Naive thymus-derived CD4-positive, alpha-beta T cell (primary cell): ENCODE results near the gene COMMD6. TPM values are rescaled to one million over a fixed set of nuclear protein-coding genes. Genes with fewer than 3 reads are reported as not detected.

Source experiments
- ATAC-seq: fragments of 150-1000 bp; cut with Tn5 transposase; 2 replicates; pipeline ENCODE4 v1.10.0; 2021; ENCODE audit warnings: mild to moderate bottlenecking, moderate library complexity
- CTCF ChIA-PET: fragments of 350-600 bp; sonication (Branson Sonifier 250); formaldehyde crosslinking; loops from one replicate; lab custom pipeline; 2021; ENCODE audit warnings: antibody characterized with exemption; lab: Charles Lee
- POLR2A ChIA-PET: fragments of 350-600 bp; sonication (Branson Sonifier 250); formaldehyde crosslinking; loops from one replicate; lab custom pipeline; 2021; ENCODE audit warnings: antibody characterized with exemption, inconsistent platforms; lab: Charles Lee
- DNase-seq, 9 donors: peaks; one replicate each; pipeline versions ENCODE4 v3.0.0 to v3.0.0-alpha.2; 2020 to 2022; ENCODE audit warnings: mixed read lengths in 1 of 9
- H3K27ac ChIP-seq: one replicate; pipeline ENCODE4 v1.7.0; 2013; ENCODE audit warnings: mild to moderate bottlenecking, low read depth, low read length, moderate library complexity
- H3K27me3 ChIP-seq, 2 donors: one replicate each; pipeline ENCODE4 v1.7.0; 2013; ENCODE audit warnings: low read length in 2 of 2, mild to moderate bottlenecking in 2 of 2, moderate library complexity in 2 of 2; ENCODE audit not compliant: control insufficient read depth in 2 of 2, insufficient read depth in 2 of 2
- H3K36me3 ChIP-seq, 3 experiments: 1 replicate in 2 of 3; 2 replicates in 1 of 3; pipeline ENCODE4 v1.7.0; 2013; ENCODE audit warnings: low read length in 3 of 3, mild to moderate bottlenecking in 3 of 3, moderate library complexity in 1 of 3; ENCODE audit not compliant: insufficient read depth in 3 of 3, control insufficient read depth in 2 of 3
- H3K4me1 ChIP-seq, 2 donors: one replicate each; pipeline ENCODE4 v1.7.0; 2013; ENCODE audit warnings: low read length in 2 of 2, mild to moderate bottlenecking in 2 of 2, moderate library complexity in 1 of 2; ENCODE audit not compliant: control insufficient read depth in 2 of 2, insufficient read depth in 2 of 2
- H3K4me3 ChIP-seq: 2 replicates; pipeline ENCODE4 v1.7.0; 2013; ENCODE audit warnings: mild to moderate bottlenecking, low read length
- H3K9me3 ChIP-seq, 3 experiments: 1 replicate in 2 of 3; 2 replicates in 1 of 3; pipeline ENCODE4 v1.7.0; 2013; ENCODE audit warnings: low read length in 3 of 3; ENCODE audit not compliant: control insufficient read depth in 2 of 3
- H3K27ac Mint-ChIP-seq, 9 donors: one replicate each; pipeline ENCODE4 v1.8.0; 2020 to 2022; ENCODE audit warnings: mixed read lengths in 9 of 9, mild to moderate bottlenecking in 8 of 9, moderate library complexity in 5 of 9, inconsistent platforms in 2 of 9
- H3K27me3 Mint-ChIP-seq, 5 donors: one replicate each; pipeline ENCODE4 v1.8.0; 2021 to 2022; ENCODE audit warnings: mixed read lengths in 5 of 5, mild to moderate bottlenecking in 1 of 5
- H3K36me3 Mint-ChIP-seq, 5 donors: one replicate each; pipeline ENCODE4 v1.8.0; 2020 to 2022; ENCODE audit warnings: mixed read lengths in 5 of 5, mild to moderate bottlenecking in 3 of 5, inconsistent platforms in 1 of 5
- H3K4me1 Mint-ChIP-seq, 7 donors: one replicate each; pipeline ENCODE4 v1.8.0; 2020 to 2022; ENCODE audit warnings: mixed read lengths in 7 of 7, mild to moderate bottlenecking in 3 of 7, inconsistent platforms in 1 of 7
- H3K4me3 Mint-ChIP-seq, 10 donors: one replicate each; pipeline ENCODE4 v1.8.0; 2020 to 2022; ENCODE audit warnings: mild to moderate bottlenecking in 10 of 10, mixed read lengths in 10 of 10, moderate library complexity in 6 of 10, inconsistent platforms in 2 of 10
- H3K9me3 Mint-ChIP-seq, 11 donors: one replicate each; pipeline ENCODE4 v1.8.0; 2020 to 2022; ENCODE audit warnings: mixed read lengths in 11 of 11, mild to moderate bottlenecking in 4 of 11, inconsistent platforms in 1 of 11, moderate library complexity in 1 of 11
- intact Hi-C, 2 donors: fragments of 100-400 bp; cut with micrococcal nuclease; formaldehyde crosslinking; loops; one replicate each; pipeline ENCODE4 v1.15.1; 2023
- polyA plus RNA-seq, 2 donors: library from polyadenylated mRNA; unstranded; fragments of 300-500 nt; fragmentation: Illumina TruSeq; gene quantifications; one replicate each; pipeline ENCODE4 v1.2.3, GENCODE V29; 2021
- total RNA-seq, 6 experiments: library from RNA in 5 of 6; stranded (reverse) in 5 of 6; gene quantifications; 1 replicate in 5 of 6; 2 replicates in 1 of 6; pipeline ENCODE4 v1.2.3 and lab custom pipeline; 2021 to 2026

The COMMD6 gene
- total and polyA plus RNA-seq, 7 experiments from 2014 or later, result 133 to 690 (median 226) TPM

GRCh38 chr13:75506018-75506417 lies 31.6 kb downstream of the COMMD6 start:
- H3K4me1 Mint-ChIP-seq, result no peaks in the 10 kb centered on the region
- Histone ChIP-seq H3K36me3 (no peaks in the 10 kb centered on the region), H3K27me3 (no peaks in the 10 kb centered on the region), H3K4me1 (no peaks in the 10 kb centered on the region), H3K9me3 (no peaks in the 10 kb centered on the region), H3K4me3 (no peak overlapping the region), H3K27ac (no peak overlapping the region)
- peaks cover 0 to 5% (median 3%) of the 10 kb centered on the region in 5 donors for H3K27me3 Mint-ChIP-seq
- H3K36me3 Mint-ChIP-seq, result no peaks in the 10 kb centered on the region
- no peak overlapping the region for H3K4me3 Mint-ChIP-seq
- ChIA-PET POLR2A (no interaction called here), CTCF (no interaction called here)
- no peaks in the 10 kb centered on the region for H3K9me3 Mint-ChIP-seq
- ATAC-seq (no peak), DNase-seq (no peak)
- intact Hi-C loops, result no loop called here
- H3K27ac Mint-ChIP-seq, result no peak overlapping the region

GRCh38 chr13:75505327-75505726 lies 32.3 kb downstream of the COMMD6 start:
- H3K27ac Mint-ChIP-seq, result no peak overlapping the region
- POLR2A ChIA-PET, result no interaction called here
- H3K9me3 Mint-ChIP-seq, result no peaks in the 10 kb centered on the region
- H3K36me3 Mint-ChIP-seq, result no peaks in the 10 kb centered on the region
- Histone ChIP-seq H3K27ac (no peak overlapping the region), H3K4me1 (no peaks in the 10 kb centered on the region), H3K36me3 (no peaks in the 10 kb centered on the region), H3K4me3 (no peak overlapping the region), H3K9me3 (no peaks in the 10 kb centered on the region), H3K27me3 (no peaks in the 10 kb centered on the region)
- ATAC-seq, result peak; percentile 57
- intact Hi-C loops, result no loop called here
- H3K4me1 Mint-ChIP-seq, result no peaks in the 10 kb centered on the region
- no peak overlapping the region for H3K4me3 Mint-ChIP-seq
- CTCF ChIA-PET, result no interaction called here
- no peak for DNase-seq
- peaks cover 0 to 5% (median 0%) of the 10 kb centered on the region in 5 donors for H3K27me3 Mint-ChIP-seq

GRCh38 chr13:75495938-75496337 lies 41.7 kb downstream of the COMMD6 start:
- Mint-ChIP-seq H3K9me3 (no peaks in the 10 kb centered on the region), H3K4me1 (peaks cover 0 to 1% (median 0%) of the 10 kb centered on the region in 7 donors), H3K27me3 (peaks cover 7 to 25% (median 8%) of the 10 kb centered on the region in 5 donors), H3K4me3 (no peak overlapping the region), H3K36me3 (no peaks in the 10 kb centered on the region), H3K27ac (no peak overlapping the region)
- ATAC-seq (no peak), DNase-seq (no peak)
- ChIA-PET CTCF (no interaction called here), POLR2A (no interaction called here)
- Histone ChIP-seq H3K4me1 (no peaks in the 10 kb centered on the region), H3K4me3 (no peak overlapping the region), H3K9me3 (no peaks in the 10 kb centered on the region), H3K27me3 (no peaks in the 10 kb centered on the region), H3K27ac (no peak overlapping the region), H3K36me3 (no peaks in the 10 kb centered on the region)
- intact Hi-C loops, result no loop called here

- Mint-ChIP-seq H3K4me1 (peaks cover 0 to 5% (median 0%) of the 10 kb centered on the region in 7 donors), H3K4me3 (no peak overlapping the region), H3K27me3 (peaks cover 8 to 25% (median 12%) of the 10 kb centered on the region in 5 donors), H3K27ac (no peak overlapping the region), H3K36me3 (no peaks in the 10 kb centered on the region), H3K9me3 (no peaks in the 10 kb centered on the region)
- no peaks in the 10 kb centered on the region for H3K36me3 ChIP-seq
- no peaks in the 10 kb centered on the region for H3K9me3 ChIP-seq
- H3K4me1 ChIP-seq, result no peaks in the 10 kb centered on the region
- ChIA-PET POLR2A (no interaction called here), CTCF (no interaction called here)
- H3K27me3 ChIP-seq, result no peaks in the 10 kb centered on the region
- ATAC-seq (no peak), DNase-seq (no peak)
- H3K27ac ChIP-seq, result no peak overlapping the region
- intact Hi-C loops, result no loop called here
- H3K4me3 ChIP-seq, result no peak overlapping the region
These were observed 43.1 kb downstream of the COMMD6 start for GRCh38 chr13:75494491-75494890.

GRCh38 chr13:75493156-75493555 lies 44.5 kb downstream of the COMMD6 start:
- CTCF ChIA-PET, result no interaction called here
- POLR2A ChIA-PET, result no interaction called here
- H3K27me3 Mint-ChIP-seq, result peaks cover 4 to 19% (median 9%) of the 10 kb centered on the region in 5 donors

GRCh38 chr13:75492389-75492788 lies 45.3 kb downstream of the COMMD6 start:
- no peaks in the 10 kb centered on the region for H3K9me3 ChIP-seq
- no peak overlapping the region for H3K27ac ChIP-seq
- ATAC-seq, result no peak
- H3K4me3 Mint-ChIP-seq, result no peak overlapping the region
- H3K36me3 ChIP-seq, result no peaks in the 10 kb centered on the region
- ChIA-PET POLR2A (no interaction called here), CTCF (no interaction called here)
- H3K36me3 Mint-ChIP-seq, result no peaks in the 10 kb centered on the region
- peaks cover 0 to 8% (median 0%) of the 10 kb centered on the region in 7 donors for H3K4me1 Mint-ChIP-seq
- peaks cover 11 to 22% (median 14%) of the 10 kb centered on the region in 5 donors for H3K27me3 Mint-ChIP-seq
- intact Hi-C loops, result no loop called here
- no peaks in the 10 kb centered on the region for H3K9me3 Mint-ChIP-seq
- H3K4me1 ChIP-seq, result no peaks in the 10 kb centered on the region
- DNase-seq, result no peak
- no peak overlapping the region for H3K27ac Mint-ChIP-seq
- H3K27me3 ChIP-seq, result no peaks in the 10 kb centered on the region
- H3K4me3 ChIP-seq, result no peak overlapping the region

More at GRCh38 chr13:75493156-75493555, 44.5 kb downstream of the COMMD6 start:
- Mint-ChIP-seq H3K4me3 (no peak overlapping the region), H3K36me3 (no peaks in the 10 kb centered on the region), H3K9me3 (no peaks in the 10 kb centered on the region), H3K4me1 (peaks cover 0 to 8% (median 0%) of the 10 kb centered on the region in 7 donors), H3K27ac (no peak overlapping the region)
- Histone ChIP-seq H3K4me3 (no peak overlapping the region), H3K36me3 (no peaks in the 10 kb centered on the region), H3K27me3 (no peaks in the 10 kb centered on the region), H3K4me1 (no peaks in the 10 kb centered on the region), H3K27ac (no peak overlapping the region), H3K9me3 (no peaks in the 10 kb centered on the region)
- intact Hi-C loops, result no loop called here
- ATAC-seq (no peak), DNase-seq (no peak)

GRCh38 chr13:75491376-75491775 lies 46.3 kb downstream of the COMMD6 start:
- Mint-ChIP-seq H3K4me1 (peaks cover 0 to 12% (median 0%) of the 10 kb centered on the region in 7 donors), H3K4me3 (no peak overlapping the region), H3K9me3 (no peaks in the 10 kb centered on the region), H3K27ac (no peak overlapping the region), H3K27me3 (peaks cover 15 to 25% (median 20%) of the 10 kb centered on the region in 5 donors), H3K36me3 (no peaks in the 10 kb centered on the region)
- Histone ChIP-seq H3K9me3 (no peaks in the 10 kb centered on the region), H3K27ac (no peak overlapping the region), H3K4me3 (no peak overlapping the region), H3K27me3 (no peaks in the 10 kb centered on the region), H3K36me3 (no peaks in the 10 kb centered on the region), H3K4me1 (no peaks in the 10 kb centered on the region)
- intact Hi-C loops, result no loop called here
- DNase-seq (no peak), ATAC-seq (no peak)
- CTCF ChIA-PET, result no interaction called here
- POLR2A ChIA-PET, result no interaction called here
